K562 (cell line): ENCODE measurements around the gene DACT3. TPM values are rescaled to one million over a fixed set of nuclear protein-coding genes. Genes with fewer than 3 reads are reported as not detected.

Source experiments
- ATAC-seq: fragments of 200-7000 bp; cut with Tn5 transposase; 3 replicates; pipeline ENCODE4 v1.9.1; 2020; ENCODE audit warnings: moderate library complexity
- BruUV-seq: library from RNA; stranded (reverse); fragments of 400-500 nt; replicated peaks from 2 replicates; lab custom pipeline; 2021; lab: Mats Ljungman, UMichigan
- CTCF ChIA-PET: fragments of 300-600 bp; formaldehyde crosslinking; extraction: SDS; loops from one replicate; lab custom pipeline; 2021; ENCODE audit warnings: low intra/inter-chr PET ratio; lab: Yijun Ruan, JAX
- POLR2A ChIA-PET: fragments of 300-600, 350-650 bp; sonication (Branson Sonifier 250); formaldehyde crosslinking; extraction: SDS; loops from one replicate; lab custom pipeline; 2021; ENCODE audit warnings: antibody characterized with exemption, inconsistent platforms; lab: Yijun Ruan, JAX
- DNase-seq, 4 experiments: peaks; one replicate each; pipeline versions ENCODE4 v3.0.0 to v3.0.0-alpha.2; 2011 to 2018; ENCODE audit warnings: low spot score in 3 of 4, mixed read lengths in 3 of 4; ENCODE audit errors: extremely low read depth in 1 of 4
- FAIRE-seq: peaks from 2 replicates; lab custom pipeline; 2011; peaks lifted over from hg19 to GRCh38; lab: Jason Lieb, UNC
- H2AFZ ChIP-seq: 2 replicates; pipeline ENCODE4 v1.6.0; 2011; ENCODE audit warnings: low read depth, low read length, control low read depth, inconsistent platforms
- H3K27ac ChIP-seq: fragments of 200-600 bp; 3 replicates; pipeline ENCODE4 v1.8.0; 2011; ENCODE audit warnings: low read depth, mild to moderate bottlenecking, control low read depth, inconsistent platforms, low read length, moderate library complexity, mixed read lengths; ENCODE audit errors: extremely low read depth
- H3K27me3 ChIP-seq, 2 experiments: fragments of 300-600 bp in 1 of 2; 2 replicates in 1 of 2; 3 replicates in 1 of 2; pipeline versions ENCODE4 v1.6.0 to v1.8.0; 2011; ENCODE audit warnings: inconsistent platforms in 2 of 2, low read length in 2 of 2, mild to moderate bottlenecking in 1 of 2, mixed read lengths in 1 of 2, moderate library complexity in 1 of 2; ENCODE audit not compliant: control insufficient read depth in 2 of 2, insufficient read depth in 2 of 2
- H3K36me3 ChIP-seq: fragments of 300-600 bp; 3 replicates; pipeline ENCODE4 v1.8.0; 2011; ENCODE audit warnings: mild to moderate bottlenecking, low read length, inconsistent platforms; ENCODE audit not compliant: control insufficient read depth, insufficient read depth
- H3K4me1 ChIP-seq, 2 experiments: fragments of 200-600 bp in 1 of 2; replicated peaks in 1 of 2; 2 replicates in 1 of 2; 3 replicates in 1 of 2; pipeline versions ENCODE4 v1.5.1 to v1.8.0; 2011; ENCODE audit warnings: inconsistent platforms in 2 of 2, low read length in 2 of 2, mild to moderate bottlenecking in 1 of 2, mixed read lengths in 1 of 2, moderate library complexity in 1 of 2; ENCODE audit not compliant: control insufficient read depth in 2 of 2, insufficient read depth in 2 of 2
- H3K4me2 ChIP-seq: 2 replicates; pipeline ENCODE4 v1.6.1; 2011; ENCODE audit warnings: low read length, control low read depth, inconsistent platforms, mixed read lengths; ENCODE audit not compliant: insufficient read depth
- H3K4me3 ChIP-seq: fragments of 200-600 bp; sonication (generic), shearing (Covaris generic); 2 replicates; pipeline ENCODE4 v1.5.1; 2016; ENCODE audit warnings: control low read depth, inconsistent platforms
- H3K79me2 ChIP-seq: fragments of 200-600 bp; 3 replicates; pipeline ENCODE4 v1.8.0; 2011; ENCODE audit warnings: low read length, inconsistent platforms; ENCODE audit not compliant: control insufficient read depth, insufficient read depth
- H3K9ac ChIP-seq, 2 experiments: 2 replicates each; pipeline versions ENCODE4 v1.6.0 to v1.6.1; 2011; ENCODE audit warnings: low read depth in 2 of 2, low read length in 2 of 2, control low read depth in 1 of 2, inconsistent platforms in 1 of 2, mild to moderate bottlenecking in 1 of 2, mixed read lengths in 1 of 2; ENCODE audit not compliant: insufficient read depth in 1 of 2
- H3K9me1 ChIP-seq: one replicate; pipeline ENCODE4 v1.6.0; 2011; ENCODE audit warnings: inconsistent platforms, mild to moderate bottlenecking, low read length, moderate library complexity; ENCODE audit not compliant: control insufficient read depth, insufficient read depth
- H3K9me3 ChIP-seq: replicated peaks from 2 replicates; pipeline ENCODE4 v1.5.1; 2011; ENCODE audit warnings: low read depth, low read length, inconsistent platforms; ENCODE audit not compliant: control insufficient read depth, insufficient read depth
- H4K20me1 ChIP-seq: replicated peaks from 2 replicates; pipeline ENCODE4 v1.6.1; 2011; ENCODE audit warnings: low read length, inconsistent platforms, mixed read lengths; ENCODE audit not compliant: control insufficient read depth, insufficient read depth
- ATF1 ChIP-seq, 2 experiments: fragments of 450-650 bp in 1 of 2; IDR thresholded peaks; 2 replicates each; pipeline ENCODE4 v1.6.1; 2016; ENCODE audit warnings: missing compliant biosample characterization in 1 of 2, missing genetic modification characterization in 1 of 2
- ATF3 ChIP-seq, 2 experiments: fragments of 450-650 bp in 1 of 2; sonication (generic) in 1 of 2; formaldehyde crosslinking in 1 of 2; IDR thresholded peaks in 1 of 2; conservative IDR thresholded peaks in 1 of 2; 2 replicates each; pipeline versions ENCODE4 v1.6.1 to v1.8.1; 2016 to 2023; ENCODE audit warnings: mild to moderate bottlenecking in 2 of 2, moderate library complexity in 2 of 2, inconsistent platforms in 1 of 2, missing genetic modification reagents in 1 of 2
- BACH1 ChIP-seq: fragments of 200-800 bp; sonication (Bioruptor generic); IDR thresholded peaks from 2 replicates; pipeline ENCODE4 v1.6.1; 2016; ENCODE audit warnings: missing genetic modification characterization, missing compliant biosample characterization
- CREM ChIP-seq: IDR thresholded peaks from 2 replicates; pipeline ENCODE4 v1.6.1; 2014; ENCODE audit warnings: antibody characterized with exemption, low read depth
- CTBP1 ChIP-seq: fragments of 450-650 bp; IDR thresholded peaks from 2 replicates; pipeline ENCODE4 v1.6.1; 2016; ENCODE audit warnings: borderline replicate concordance
- L3MBTL2 ChIP-seq: fragments of 450-650 bp; IDR thresholded peaks from 2 replicates; pipeline ENCODE4 v1.6.1; 2016; ENCODE audit warnings: mild to moderate bottlenecking, moderate library complexity
- MEIS2 ChIP-seq: fragments of 450-650 bp; IDR thresholded peaks from 2 replicates; pipeline ENCODE4 v1.6.1; 2014; ENCODE audit warnings: mild to moderate bottlenecking; ENCODE audit not compliant: partially characterized antibody
- MIER1 ChIP-seq: fragments of 450-650 bp; IDR thresholded peaks from 2 replicates; pipeline ENCODE4 v1.6.1; 2016; ENCODE audit warnings: antibody characterized with exemption, mild to moderate bottlenecking, low read depth
- PKNOX1 ChIP-seq: fragments of 450-650 bp; IDR thresholded peaks from 2 replicates; pipeline ENCODE4 v1.6.1; 2016
- VEZF1 ChIP-seq: fragments of 200-800 bp; sonication (Bioruptor generic); IDR thresholded peaks from 2 replicates; pipeline ENCODE4 v1.6.1; 2017; ENCODE audit warnings: missing genetic modification characterization, missing compliant biosample characterization
- ZBTB17 ChIP-seq: fragments of 450-650 bp; formaldehyde crosslinking; IDR thresholded peaks from 2 replicates; pipeline ENCODE4 v1.4.0; 2020; ENCODE audit warnings: mild to moderate bottlenecking
- ZBTB7A ChIP-seq: IDR thresholded peaks from 2 replicates; pipeline ENCODE4 v1.6.1; 2011; ENCODE audit warnings: low read depth, mild to moderate bottlenecking, low read length, moderate library complexity, borderline replicate concordance; ENCODE audit not compliant: control insufficient read depth
- ZC3H4 ChIP-seq: sonication (generic); formaldehyde crosslinking; IDR thresholded peaks from 2 replicates; pipeline ENCODE4 v1.9.0; 2021; ENCODE audit warnings: missing genetic modification reagents, borderline replicate concordance
- ZNF263 ChIP-seq: sonication (generic); formaldehyde crosslinking; IDR thresholded peaks from 2 replicates; pipeline ENCODE4 v1.8.0; 2022; ENCODE audit warnings: mild to moderate bottlenecking, missing genetic modification reagents, borderline replicate concordance
- WGBS: fragments of 100-300 bp; shearing (Covaris generic); methylation state at CpG from one replicate; pipeline ENCODE4 v1.1.6; 2016; ENCODE audit warnings: low coverage, mixed read lengths; ENCODE audit not compliant: insufficient coverage; ENCODE audit errors: missing lambda C conversion rate; 5-methylcytosine and 5-hydroxymethylcytosine counted together
- in situ Hi-C: fragments of 300-500 bp; cut with MboI; formaldehyde crosslinking; loops from 4 replicates; pipeline ENCODE4 v1.15.0; 2018; ENCODE audit warnings: inconsistent platforms, mixed read lengths
- intact Hi-C: fragments of 100-400 bp; cut with micrococcal nuclease; formaldehyde crosslinking; loops from 2 replicates; pipeline ENCODE4 v1.14.2; 2022
- polyA plus RNA-seq, 8 experiments: library from polyadenylated mRNA; depleted of rRNA in 4 of 8; stranded (reverse) in 5 of 8; unstranded in 3 of 8; fragments of >200 nt; fragmentation: Nextera tagmentation in 2 of 8; fragmentation: Illumina TruSeq in 1 of 8; extraction: Ambion mirVana in 2 of 8; extraction: Trizol in 1 of 8; gene quantifications; 2 replicates each; pipeline versions ENCODE4 v1.2.1 to v1.2.3, GENCODE V29; 2011 to 2014; ENCODE audit warnings: inconsistent platforms in 1 of 8, missing spikeins in 1 of 8
- total RNA-seq, 7 experiments: library from RNA; depleted of rRNA in 6 of 7; stranded (reverse); fragments of >200 nt in 6 of 7; fragmentation: Illumina TruSeq in 2 of 7; extraction: Trizol in 2 of 7; gene quantifications; 2 replicates each; pipeline versions ENCODE4 v1.2.1 to v1.2.3, GENCODE V29; 2011 to 2021; ENCODE audit warnings: low replicate concordance in 1 of 7

Gene DACT3
- total and polyA plus RNA-seq, 9 of the 15 experiments (the other 6 are each of a cell fraction or from before 2014, with no cell fraction given) = 0.67 to 6.5 (median 3.5) TPM

- no peaks in the 10 kb centered on the region for H3K27me3 ChIP-seq
These were observed 39.5 kb downstream of the DACT3 start for GRCh38 chr19:46621191-46622117.

More at GRCh38 chr19:46621191-46622117, 39.5 kb downstream of the DACT3 start:
- CTCF ChIA-PET = no interaction called here
- H3K79me2 ChIP-seq = no peaks in the 10 kb centered on the region
- H2AFZ ChIP-seq = peak overlapping the region; percentile 37; the same call in 1 of the 2 replicates
- H3K4me1 ChIP-seq = peaks cover 57 to 61% of the 10 kb centered on the region in 2 experiments
- peak overlapping the region in 1 of 2 experiments; percentile 85; a peak in 2 of 4 replicates for H3K9ac ChIP-seq
- no TSS peak for BruUV-seq
- FAIRE-seq = no peak
- POLR2A ChIA-PET = interaction anchor here (0.9 to 2.3 kb wide), 4 partner anchors 10 to 38 kb away, joined by 3 to 8 read pairs (median 4); no protein-coding TSS in a partner anchor
- no peak for ATAC-seq
- no peaks in the 10 kb centered on the region for H3K36me3 ChIP-seq
- H3K27ac ChIP-seq = no peak overlapping the region
- WGBS = 32% methylated on average over 31 of the region's 32 CpGs
- H3K4me2 ChIP-seq = peak overlapping the region; percentile 13; the same call in 1 of the 2 replicates
- intact Hi-C loops = no loop called here
- H4K20me1 ChIP-seq = no peaks in the 10 kb centered on the region
- TF ChIP-seq VEZF1 (CRISPR knock-in tag) (peak; percentile 2; the same call in 1 of the 2 replicates), BACH1 (no peak), MEIS2 (peak; percentile 4), ZBTB7A (0 out of 2 replicates have a peak, but pooled peaks have one; percentile 29), ATF1 (CRISPR knock-in tag; IDR thresholded peaks at IDR 0.05) (no peak), ATF1 (tag; IDR thresholded peaks at IDR 0.05) (0 out of 2 replicates have a peak, but pooled peaks have one; percentile 17), ZBTB17 (CRISPR knock-in tag) (no peak), CTBP1 (peak; percentile 35; the same call in 1 of the 2 replicates), ZC3H4 (CRISPR knock-in tag) (0 out of 2 replicates have a peak, but pooled peaks have one; percentile 47), L3MBTL2 (0 out of 2 replicates have a peak, but pooled peaks have one; percentile 19), CREM (0 out of 2 replicates have a peak, but pooled peaks have one; percentile 33), ZNF263 (peak; percentile 96), MIER1 (no peak; the same call in 1 of the 2 replicates), ATF3 (IDR thresholded peaks at IDR 0.05) (no peak), ATF3 (CRISPR knock-in tag; conservative IDR thresholded peaks at IDR 0.05) (no peak), PKNOX1 (peak; percentile 29; the same call in 1 of the 2 replicates)
- H3K4me3 ChIP-seq = no peak overlapping the region
- DNase-seq = no peak
- in situ Hi-C loops = no loop called here
- H3K9me3 ChIP-seq = no peaks in the 10 kb centered on the region
- no peaks in the 10 kb centered on the region for H3K9me1 ChIP-seq
